ENCODE data around the gene OR51A2.
"Not testable (repeated sequence)": the region's sequence is repeated elsewhere in the genome, so short reads cannot be mapped to it uniquely, and the experiment has no call there.

OR51A2 gene

GRCh38 chr11:4955613-4956012 lies at the start of gene OR51A2:
OR51A2 (minus strand) TSS chr11:4955713; CDS start chr11:4955713, 0 bp downstream.
- in situ Hi-C loops (cut with MboI; ENCODE audit: low sequenced_read_pairs, unreplicated experiment); DNase-seq (ENCODE audit: low spot score): not testable (repeated sequence)

- peak; percentile 16 for DNase-seq (ENCODE audit: low spot score)
- in situ Hi-C loops (cut with MboI; ENCODE audit: low sequenced_read_pairs, unreplicated experiment) = loop anchor here (10.0 kb wide), 1 partner anchor 360 kb away; the partner anchor contains the start of gene OR51E1
- TF ChIP-seq CTCF (IDR thresholded peaks at IDR 0.05; ENCODE audit: borderline replicate concordance, control extremely low read depth, extremely low read depth, insufficient read depth, missing control alignments) = peak; percentile 61
Observed at GRCh38 chr11:5004424-5005274, 49.1 kb upstream of the OR51A2 start.

GRCh38 chr11:4994551-4994950 lies 39.0 kb upstream of the OR51A2 start, which contains the start of gene OR51L1:
OR51L1 (plus strand) TSS chr11:4994851; CDS start chr11:4998983, 4,132 bp downstream.
- in situ Hi-C loops (cut with MboI; ENCODE audit: low sequenced_read_pairs, unreplicated experiment) = no loop called here
- DNase-seq (ENCODE audit: low spot score) = no peak

DNA sequence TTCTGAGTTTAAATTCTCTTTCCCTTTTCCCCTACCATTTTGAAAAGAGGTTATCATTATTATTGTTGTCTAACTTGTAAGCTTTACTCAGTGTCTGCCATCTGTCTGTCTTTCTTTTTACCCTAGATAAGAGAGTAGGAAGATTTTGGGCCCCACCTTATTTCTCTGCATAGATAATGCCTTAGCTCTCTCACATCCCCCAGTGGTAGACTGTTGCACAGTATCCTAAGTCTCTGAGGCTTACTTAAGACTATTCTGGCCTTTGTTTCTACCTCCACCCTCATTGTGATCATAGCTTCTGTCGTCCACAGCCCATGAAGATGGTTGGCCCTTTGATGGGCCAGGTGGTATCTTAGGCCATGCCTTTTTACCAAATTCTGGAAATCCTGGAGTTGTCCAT lies 35.5 kb upstream of the OR51A2 start:
- in situ Hi-C loops (cut with MboI; ENCODE audit: low sequenced_read_pairs, unreplicated experiment) = no loop called here
- TF ChIP-seq CTCF (IDR thresholded peaks at IDR 0.05; ENCODE audit: borderline replicate concordance, control extremely low read depth, extremely low read depth, insufficient read depth, missing control alignments) = no peak
- no peak for DNase-seq (ENCODE audit: low spot score)

More at GRCh38 chr11:4994551-4994950, 39.0 kb upstream of the OR51A2 start, which contains the start of gene OR51L1:
- TF ChIP-seq CTCF (IDR thresholded peaks at IDR 0.05; ENCODE audit: borderline replicate concordance, control extremely low read depth, extremely low read depth, insufficient read depth, missing control alignments) = no peak

DNA sequence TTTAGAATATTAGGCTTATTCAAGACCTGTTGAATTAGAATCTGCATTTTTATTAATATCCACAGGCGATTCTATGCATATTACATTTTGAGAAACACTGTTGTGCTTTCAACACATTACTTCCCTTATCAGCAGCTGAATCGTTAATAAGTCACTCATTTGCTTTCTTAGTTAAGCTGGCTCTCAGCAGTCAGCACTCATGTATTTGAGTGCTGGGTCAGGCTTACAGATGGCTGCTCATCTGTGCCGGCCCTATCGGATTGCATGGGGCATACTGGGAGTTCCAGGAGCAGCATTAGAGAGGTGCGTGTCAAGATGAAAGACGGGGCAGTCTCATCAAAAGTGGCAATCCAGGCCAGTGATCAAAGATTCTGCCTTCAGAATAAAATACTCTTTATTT lies 28.3 kb upstream of the OR51A2 start:
- in situ Hi-C loops (cut with MboI; ENCODE audit: low sequenced_read_pairs, unreplicated experiment) = no loop called here
- no peak for TF ChIP-seq CTCF (IDR thresholded peaks at IDR 0.05; ENCODE audit: borderline replicate concordance, control extremely low read depth, extremely low read depth, insufficient read depth, missing control alignments)
- no peak for DNase-seq (ENCODE audit: low spot score)

DNA sequence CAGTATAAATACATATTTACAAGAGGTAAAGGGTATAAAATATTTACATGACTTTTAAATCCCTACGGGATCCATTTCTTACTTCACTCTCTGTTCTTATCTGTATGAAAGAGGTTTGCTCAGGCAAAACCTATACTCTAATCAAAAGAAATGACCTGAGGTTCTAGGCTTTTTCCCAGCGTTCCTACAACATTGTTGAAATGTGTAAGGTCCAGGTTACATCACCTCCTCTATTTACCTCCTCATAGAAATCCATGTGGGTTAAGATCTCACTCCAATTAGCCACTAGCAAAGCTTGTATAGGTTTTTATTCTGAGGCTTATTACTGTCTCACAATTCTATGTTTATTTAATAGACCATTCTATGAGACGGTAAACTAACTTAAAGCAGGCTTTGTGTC lies 27.2 kb upstream of the OR51A2 start:
- in situ Hi-C loops (cut with MboI; ENCODE audit: low sequenced_read_pairs, unreplicated experiment) = no loop called here

More for the DNA sequence above, 27.2 kb upstream of the OR51A2 start:
- DNase-seq (ENCODE audit: low spot score) = no peak
- no peak for TF ChIP-seq CTCF (IDR thresholded peaks at IDR 0.05; ENCODE audit: borderline replicate concordance, control extremely low read depth, extremely low read depth, insufficient read depth, missing control alignments)
